Endothelial cell of umbilical vein (primary cell): Measurements from ENCODE around the gene CNOT6. TPM values are rescaled to one million over a fixed set of nuclear protein-coding genes. Genes with fewer than 3 reads are reported as not detected.
A peak's percentile ranks its signal among the peaks of the same experiment; 100 is the strongest.

Experiments used
- BruUV-seq: library from RNA; stranded (reverse); fragments of 400-500 nt; replicated peaks from 2 replicates; lab custom pipeline; 2021; lab: Mats Ljungman, UMichigan
- CTCF ChIA-PET: fragments of 300-600, 350-600 bp; sonication (Branson Sonifier 250); formaldehyde crosslinking; loops from one replicate; lab custom pipeline; 2021; ENCODE audit warnings: antibody characterized with exemption, inconsistent platforms; lab: Charles Lee
- POLR2A ChIA-PET: fragments of 300-600, 350-600 bp; sonication (Branson Sonifier 250); formaldehyde crosslinking; loops from one replicate; lab custom pipeline; 2021; ENCODE audit warnings: antibody characterized with exemption, inconsistent platforms; lab: Charles Lee
- DNase-seq: peaks from one replicate; pipeline ENCODE4 v3.0.0-alpha.2; 2011; ENCODE audit warnings: low read depth, low spot score
- FAIRE-seq: peaks from 2 replicates; lab custom pipeline; 2011; peaks lifted over from hg19 to GRCh38; lab: Jason Lieb, UNC
- H2AFZ ChIP-seq: 2 replicates; pipeline ENCODE4 v1.6.0; 2012; ENCODE audit warnings: low read depth, low read length, control low read depth, inconsistent platforms
- H3K27ac ChIP-seq: 2 replicates; pipeline ENCODE4 v1.5.1; 2011; ENCODE audit warnings: low read depth, mild to moderate bottlenecking, control low read depth, low read length, moderate library complexity; ENCODE audit not compliant: insufficient read depth
- H3K27me3 ChIP-seq, 2 experiments: 2 replicates each; pipeline versions ENCODE4 v1.6.0 to v1.6.1; 2011; ENCODE audit warnings: low read length in 2 of 2, mixed read lengths in 1 of 2; ENCODE audit not compliant: control insufficient read depth in 2 of 2, insufficient read depth in 2 of 2
- H3K36me3 ChIP-seq, 2 experiments: 2 replicates in 1 of 2; 3 replicates in 1 of 2; pipeline ENCODE4 v1.5.1; 2011; ENCODE audit warnings: low read length in 2 of 2, mild to moderate bottlenecking in 1 of 2, moderate library complexity in 1 of 2; ENCODE audit not compliant: control insufficient read depth in 2 of 2, insufficient read depth in 2 of 2; ENCODE audit errors: extremely low read depth in 1 of 2
- H3K4me1 ChIP-seq: 3 replicates; pipeline ENCODE4 v1.5.1; 2011; ENCODE audit warnings: mild to moderate bottlenecking, low read length; ENCODE audit not compliant: control insufficient read depth, insufficient read depth; ENCODE audit errors: extremely low read depth
- H3K4me2 ChIP-seq: 2 replicates; pipeline ENCODE4 v1.6.1; 2011; ENCODE audit warnings: low read length, control low read depth, mixed read lengths; ENCODE audit not compliant: insufficient read depth
- H3K4me3 ChIP-seq, 3 experiments: fragments of 200-600 bp in 1 of 3; sonication (generic), shearing (Covaris generic) in 1 of 3; replicated peaks in 1 of 3; 2 replicates each; pipeline ENCODE4 v1.5.1; 2011 to 2016; ENCODE audit warnings: control low read depth in 3 of 3, low read length in 3 of 3, mild to moderate bottlenecking in 2 of 3, inconsistent platforms in 1 of 3, low read depth in 1 of 3, moderate library complexity in 1 of 3; ENCODE audit not compliant: insufficient read depth in 1 of 3
- H3K79me2 ChIP-seq: 2 replicates; pipeline ENCODE4 v1.6.0; 2012; ENCODE audit warnings: low read length, inconsistent platforms; ENCODE audit not compliant: control insufficient read depth, insufficient read depth
- H3K9ac ChIP-seq: replicated peaks from 2 replicates; pipeline ENCODE3; 2011; ENCODE audit warnings: low read length, control low read depth; ENCODE audit not compliant: insufficient read depth; ENCODE audit errors: extremely low read depth
- H3K9me1 ChIP-seq: replicated peaks from 3 replicates; pipeline ENCODE4 v1.6.0; 2011; ENCODE audit warnings: mild to moderate bottlenecking, low read length; ENCODE audit not compliant: control insufficient read depth, insufficient read depth; ENCODE audit errors: extremely low read depth
- H3K9me3 ChIP-seq: replicated peaks from 2 replicates; pipeline ENCODE4 v1.5.1; 2012; ENCODE audit warnings: low read length, inconsistent platforms; ENCODE audit not compliant: control insufficient read depth, insufficient read depth
- H4K20me1 ChIP-seq: replicated peaks from 2 replicates; pipeline ENCODE3; 2011; ENCODE audit warnings: mild to moderate bottlenecking, low read length; ENCODE audit not compliant: control insufficient read depth, insufficient read depth; ENCODE audit errors: extremely low read depth
- EZH2 ChIP-seq: IDR thresholded peaks from 2 replicates; pipeline ENCODE4 v1.6.1; 2012; ENCODE audit warnings: borderline replicate concordance, low read depth, mild to moderate bottlenecking, moderate library complexity, low read length, inconsistent platforms; ENCODE audit not compliant: severe bottlenecking
- FOS ChIP-seq: IDR thresholded peaks from 2 replicates; pipeline ENCODE4 v1.6.1; 2011; ENCODE audit warnings: mild to moderate bottlenecking, low read length, moderate library complexity, borderline replicate concordance; ENCODE audit not compliant: insufficient read depth
- GATA2 ChIP-seq: IDR thresholded peaks from 2 replicates; pipeline ENCODE4 v1.7.0; 2011; ENCODE audit warnings: low read depth, mild to moderate bottlenecking, moderate library complexity, mixed read lengths, low read length; ENCODE audit not compliant: insufficient read length, insufficient read depth
- JUN ChIP-seq: IDR thresholded peaks from 2 replicates; pipeline ENCODE4 v1.6.1; 2011; ENCODE audit warnings: borderline replicate concordance, low read depth; ENCODE audit not compliant: insufficient read length, insufficient read depth
- MYC ChIP-seq: IDR thresholded peaks from one replicate; pipeline ENCODE4 v1.6.1; 2011; ENCODE audit warnings: mild to moderate bottlenecking, low read depth, low read length
- POLR2A ChIP-seq: IDR thresholded peaks from 2 replicates; pipeline ENCODE4 v1.6.1; 2012; ENCODE audit warnings: low read depth, mild to moderate bottlenecking, control low read depth, low read length
- POLR2AphosphoS5 ChIP-seq: IDR thresholded peaks from 2 replicates; pipeline ENCODE4 v1.6.1; 2012; ENCODE audit warnings: low read depth, mild to moderate bottlenecking, control low read depth, low read length, moderate library complexity; ENCODE audit not compliant: insufficient read depth
- dilution Hi-C: fragments of 300-500 bp; cut with MboI; formaldehyde crosslinking; loops from one replicate; pipeline ENCODE4 v1.15.0; 2019; ENCODE audit warnings: low sequenced_read_pairs; ENCODE audit not compliant: extremely low pct_ligation_motif_present
- intact Hi-C: fragments of 100-400 bp; cut with micrococcal nuclease; formaldehyde crosslinking; loops from one replicate; pipeline ENCODE4 v1.10.0; 2022
- polyA plus RNA-seq, 4 experiments: library from polyadenylated mRNA; depleted of rRNA in 3 of 4; stranded (reverse) in 3 of 4; unstranded in 1 of 4; fragments of >200 nt; gene quantifications; 2 replicates each; pipeline versions ENCODE4 v1.2.1 to v1.2.3, GENCODE V29; 2011 to 2012; ENCODE audit warnings: missing spikeins in 1 of 4
- total RNA-seq: library from RNA; stranded (reverse); gene quantifications from 2 replicates; pipeline ENCODE4 v1.2.3, GENCODE V29; 2021
- TF ChIP-seq, protein P1 (sequence below): IDR thresholded peaks from 2 replicates; pipeline ENCODE4 v1.6.1; 2011; ENCODE audit not compliant: insufficient read depth, insufficient read length
- TF ChIP-seq, protein P2 (sequence below), 2 donors: IDR thresholded peaks; 1 replicate in 1 of 2; 2 replicates in 1 of 2; pipeline ENCODE4 v1.5.1; 2011; ENCODE audit warnings: low read length in 2 of 2, mild to moderate bottlenecking in 2 of 2, moderate library complexity in 2 of 2, control low read depth in 1 of 2, inconsistent platforms in 1 of 2, low read depth in 1 of 2; ENCODE audit not compliant: insufficient read depth in 1 of 2; ENCODE audit errors: extremely low read depth in 1 of 2

CNOT6 gene
- total and polyA plus RNA-seq, 2 donors (not counting 3 experiments of a cell fraction or from before 2014, with no cell fraction given) = 9.2 to 33.8 TPM

DNA sequence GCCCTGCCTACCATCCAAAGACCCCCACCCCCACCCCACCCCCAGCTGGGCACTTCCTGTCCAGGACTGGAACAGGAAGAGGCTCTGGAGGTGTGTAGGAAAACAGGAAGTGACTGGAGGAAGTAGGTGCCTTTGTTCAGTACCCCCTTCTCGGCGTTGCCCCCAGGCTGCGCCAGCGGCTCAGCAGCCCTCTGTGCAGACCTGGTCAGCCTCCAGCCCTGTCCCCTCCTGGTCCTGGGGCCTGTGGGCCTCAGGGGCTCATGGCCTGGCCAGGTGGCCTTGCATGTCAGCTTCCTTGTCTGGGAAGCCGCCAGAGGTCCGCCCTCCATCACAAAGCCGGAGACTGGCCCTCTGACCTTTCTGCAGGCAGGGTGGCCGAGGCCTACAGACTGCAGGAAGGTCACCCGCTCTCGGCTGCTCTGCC, 129.2 kb downstream of the CNOT6 start:
- TF ChIP-seq, protein P1, sequence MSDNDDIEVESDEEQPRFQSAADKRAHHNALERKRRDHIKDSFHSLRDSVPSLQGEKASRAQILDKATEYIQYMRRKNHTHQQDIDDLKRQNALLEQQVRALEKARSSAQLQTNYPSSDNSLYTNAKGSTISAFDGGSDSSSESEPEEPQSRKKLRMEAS = no peak
- TF ChIP-seq EZH2 (no peak), JUN (no peak), MYC (no peak), FOS (no peak), POLR2AphosphoS5 (no peak), POLR2A (no peak), GATA2 (no peak)
- TF ChIP-seq, protein P2, sequence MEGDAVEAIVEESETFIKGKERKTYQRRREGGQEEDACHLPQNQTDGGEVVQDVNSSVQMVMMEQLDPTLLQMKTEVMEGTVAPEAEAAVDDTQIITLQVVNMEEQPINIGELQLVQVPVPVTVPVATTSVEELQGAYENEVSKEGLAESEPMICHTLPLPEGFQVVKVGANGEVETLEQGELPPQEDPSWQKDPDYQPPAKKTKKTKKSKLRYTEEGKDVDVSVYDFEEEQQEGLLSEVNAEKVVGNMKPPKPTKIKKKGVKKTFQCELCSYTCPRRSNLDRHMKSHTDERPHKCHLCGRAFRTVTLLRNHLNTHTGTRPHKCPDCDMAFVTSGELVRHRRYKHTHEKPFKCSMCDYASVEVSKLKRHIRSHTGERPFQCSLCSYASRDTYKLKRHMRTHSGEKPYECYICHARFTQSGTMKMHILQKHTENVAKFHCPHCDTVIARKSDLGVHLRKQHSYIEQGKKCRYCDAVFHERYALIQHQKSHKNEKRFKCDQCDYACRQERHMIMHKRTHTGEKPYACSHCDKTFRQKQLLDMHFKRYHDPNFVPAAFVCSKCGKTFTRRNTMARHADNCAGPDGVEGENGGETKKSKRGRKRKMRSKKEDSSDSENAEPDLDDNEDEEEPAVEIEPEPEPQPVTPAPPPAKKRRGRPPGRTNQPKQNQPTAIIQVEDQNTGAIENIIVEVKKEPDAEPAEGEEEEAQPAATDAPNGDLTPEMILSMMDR (IDR thresholded peaks at IDR 0.05; ENCODE audit: extremely low read depth in 1 of 2, insufficient read depth in 1 of 2, low read depth in 1 of 2, low read length in 2 of 2) = no peak
- Histone ChIP-seq H3K27ac (no peak overlapping the region), H4K20me1 (no peaks in the 10 kb centered on the region), H3K4me1 (peaks cover 7% of the 10 kb centered on the region), H3K79me2 (no peaks in the 10 kb centered on the region), H2AFZ (peak overlapping the region; percentile 18), H3K36me3 (peaks cover 0 to 21% of the 10 kb centered on the region in 2 experiments), H3K9me3 (no peaks in the 10 kb centered on the region), H3K4me2 (no peak overlapping the region), H3K4me3 (no peak overlapping the region), H3K27me3 (no peaks in the 10 kb centered on the region), H3K9ac (no peak overlapping the region), H3K9me1 (no peaks in the 10 kb centered on the region)
- intact Hi-C loops (loop anchor here (1.0 to 2.0 kb wide), 2 partner anchors 22 to 47 kb away; no protein-coding TSS in a partner anchor), dilution Hi-C loops (no loop called here)
- peak; percentile 23 for DNase-seq
- no peak for FAIRE-seq
- ChIA-PET CTCF (no interaction called here), POLR2A (no interaction called here)
- no TSS peak for BruUV-seq
